ENCODE results near the gene TMEM190.

DNA sequence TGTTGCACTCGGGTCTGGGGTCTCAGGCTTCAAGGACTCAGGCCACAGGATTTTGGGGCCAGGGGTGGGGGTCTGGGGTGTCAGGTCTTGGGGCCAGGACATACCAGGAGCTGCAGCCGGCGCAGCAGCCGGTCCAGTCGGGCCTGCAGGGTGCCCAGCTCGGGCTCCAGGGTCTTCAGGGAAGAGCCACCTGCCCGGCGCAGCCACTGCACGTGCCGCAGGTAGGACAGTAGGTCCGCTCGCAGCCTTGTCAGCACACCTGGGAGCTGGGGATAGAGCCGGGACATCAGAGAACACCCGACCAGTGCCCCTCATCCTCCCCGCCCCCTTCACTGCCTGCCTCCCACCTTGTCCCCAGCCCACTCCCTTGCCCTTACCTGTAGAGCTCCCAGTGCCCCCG lies 8.5 kb upstream of the TMEM190 start:
- TF ChIP-seq, protein P1, sequence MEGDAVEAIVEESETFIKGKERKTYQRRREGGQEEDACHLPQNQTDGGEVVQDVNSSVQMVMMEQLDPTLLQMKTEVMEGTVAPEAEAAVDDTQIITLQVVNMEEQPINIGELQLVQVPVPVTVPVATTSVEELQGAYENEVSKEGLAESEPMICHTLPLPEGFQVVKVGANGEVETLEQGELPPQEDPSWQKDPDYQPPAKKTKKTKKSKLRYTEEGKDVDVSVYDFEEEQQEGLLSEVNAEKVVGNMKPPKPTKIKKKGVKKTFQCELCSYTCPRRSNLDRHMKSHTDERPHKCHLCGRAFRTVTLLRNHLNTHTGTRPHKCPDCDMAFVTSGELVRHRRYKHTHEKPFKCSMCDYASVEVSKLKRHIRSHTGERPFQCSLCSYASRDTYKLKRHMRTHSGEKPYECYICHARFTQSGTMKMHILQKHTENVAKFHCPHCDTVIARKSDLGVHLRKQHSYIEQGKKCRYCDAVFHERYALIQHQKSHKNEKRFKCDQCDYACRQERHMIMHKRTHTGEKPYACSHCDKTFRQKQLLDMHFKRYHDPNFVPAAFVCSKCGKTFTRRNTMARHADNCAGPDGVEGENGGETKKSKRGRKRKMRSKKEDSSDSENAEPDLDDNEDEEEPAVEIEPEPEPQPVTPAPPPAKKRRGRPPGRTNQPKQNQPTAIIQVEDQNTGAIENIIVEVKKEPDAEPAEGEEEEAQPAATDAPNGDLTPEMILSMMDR (conservative IDR thresholded peaks at IDR 0.05) = no peak
- no peak for TF ChIP-seq ZFX (IDR thresholded peaks at IDR 0.05)

Measured in C4-2B (cell line).